Ascending aorta (tissue), 2 donors: ENCODE measurements around the gene CD7. TPM values are rescaled to one million over a fixed set of nuclear protein-coding genes. Genes with fewer than 3 reads are reported as not detected.
"Not testable (repeated sequence)": the region's sequence is repeated elsewhere in the genome, so short reads cannot be mapped to it uniquely, and the experiment has no call there.

Source experiments
- DNase-seq, 2 donors: peaks; one replicate each; pipeline ENCODE4 v3.0.0-alpha.2; 2019; ENCODE audit warnings: low spot score in 2 of 2
- H3K27ac ChIP-seq, 2 donors: fragments of 200-600 bp; sonication (generic); one replicate each; pipeline ENCODE4 v1.5.1; 2016 to 2017; ENCODE audit warnings: mild to moderate bottlenecking in 1 of 2
- H3K27me3 ChIP-seq: fragments of 200-600 bp; sonication (generic); one replicate; pipeline ENCODE4 v1.5.1; 2017
- H3K36me3 ChIP-seq, 2 donors: fragments of 200-600 bp; sonication (generic); one replicate each; pipeline ENCODE4 v1.5.1; 2016
- H3K4me1 ChIP-seq, 2 donors: fragments of 200-600 bp; sonication (generic); one replicate each; pipeline ENCODE4 v1.5.1; 2016 to 2017; ENCODE audit warnings: mild to moderate bottlenecking in 1 of 2
- H3K4me3 ChIP-seq, 2 donors: fragments of 200-600 bp; sonication (generic); one replicate each; pipeline ENCODE4 v1.5.1; 2016 to 2017; ENCODE audit warnings: mild to moderate bottlenecking in 1 of 2
- H3K9me3 ChIP-seq, 2 donors: fragments of 200-600 bp; sonication (generic); one replicate each; pipeline ENCODE4 v1.5.1; 2016
- intact Hi-C: fragments of 100-400 bp; cut with DNase I; formaldehyde crosslinking; loops from one replicate; pipeline ENCODE4 v1.15.1; 2023
- total RNA-seq: library from RNA; depleted of rRNA; stranded (reverse); fragments of >200 nt; gene quantifications from one replicate; pipeline ENCODE4 v1.1.0, GENCODE V29; 2016
- TF ChIP-seq, protein P1 (sequence below), 3 experiments: fragments of 200-600 bp in 2 of 3; fragments of 450-650 bp in 1 of 3; sonication (generic) in 2 of 3; IDR thresholded peaks; one replicate each; pipeline ENCODE4 v1.5.1; 2016 to 2019; ENCODE audit warnings: antibody characterized with exemption in 3 of 3, mild to moderate bottlenecking in 1 of 3, moderate library complexity in 1 of 3

The CD7 gene
- 6.7 TPM for total RNA-seq

GRCh38 chr17:82317394-82318168 is at the start of gene CD7:
Gene CD7 (minus strand): TSS chr17:82317608. CDS start chr17:82317495, 113 bp downstream.
- H3K9me3 ChIP-seq: no peaks in the 10 kb centered on the region
- TF ChIP-seq, protein P1, sequence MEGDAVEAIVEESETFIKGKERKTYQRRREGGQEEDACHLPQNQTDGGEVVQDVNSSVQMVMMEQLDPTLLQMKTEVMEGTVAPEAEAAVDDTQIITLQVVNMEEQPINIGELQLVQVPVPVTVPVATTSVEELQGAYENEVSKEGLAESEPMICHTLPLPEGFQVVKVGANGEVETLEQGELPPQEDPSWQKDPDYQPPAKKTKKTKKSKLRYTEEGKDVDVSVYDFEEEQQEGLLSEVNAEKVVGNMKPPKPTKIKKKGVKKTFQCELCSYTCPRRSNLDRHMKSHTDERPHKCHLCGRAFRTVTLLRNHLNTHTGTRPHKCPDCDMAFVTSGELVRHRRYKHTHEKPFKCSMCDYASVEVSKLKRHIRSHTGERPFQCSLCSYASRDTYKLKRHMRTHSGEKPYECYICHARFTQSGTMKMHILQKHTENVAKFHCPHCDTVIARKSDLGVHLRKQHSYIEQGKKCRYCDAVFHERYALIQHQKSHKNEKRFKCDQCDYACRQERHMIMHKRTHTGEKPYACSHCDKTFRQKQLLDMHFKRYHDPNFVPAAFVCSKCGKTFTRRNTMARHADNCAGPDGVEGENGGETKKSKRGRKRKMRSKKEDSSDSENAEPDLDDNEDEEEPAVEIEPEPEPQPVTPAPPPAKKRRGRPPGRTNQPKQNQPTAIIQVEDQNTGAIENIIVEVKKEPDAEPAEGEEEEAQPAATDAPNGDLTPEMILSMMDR (IDR thresholded peaks at IDR 0.05): no peak
- no peak within 1 kb of the TSS for H3K27ac ChIP-seq
- H3K4me1 ChIP-seq: peaks cover 0 to 5% of the 10 kb centered on the region in 2 donors
- no peak within 1 kb of the TSS for H3K4me3 ChIP-seq
- intact Hi-C loops: no loop called here
- peaks cover 17% of the 10 kb centered on the region for H3K27me3 ChIP-seq
- no peaks in the 10 kb centered on the region for H3K36me3 ChIP-seq
- no peak for DNase-seq

DNA sequence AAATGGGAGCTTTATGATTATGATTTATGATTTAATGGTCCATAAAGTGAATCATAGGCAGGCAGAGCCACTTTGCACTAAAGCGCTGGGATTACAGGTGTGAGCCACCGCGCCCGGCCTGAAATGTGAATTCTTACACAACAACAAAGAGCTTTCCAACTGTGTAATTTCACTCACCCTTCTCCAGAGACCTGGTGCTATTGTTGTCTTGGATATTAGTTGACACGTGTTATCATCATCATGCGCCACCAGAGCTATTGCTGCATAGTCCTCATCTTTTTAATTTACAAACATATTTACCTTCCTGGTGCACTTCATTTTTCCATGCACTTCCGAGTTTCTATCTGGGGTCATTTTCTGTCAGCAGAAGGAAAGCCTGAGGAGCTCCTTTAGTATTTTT is 49.3 kb upstream of the CD7 start:
- TF ChIP-seq, protein P1 (IDR thresholded peaks at IDR 0.05): no peak
- H3K4me3 ChIP-seq: no peak overlapping the region
- peaks cover 6% of the 10 kb centered on the region for H3K27me3 ChIP-seq
- H3K27ac ChIP-seq: no peak overlapping the region
- H3K36me3 ChIP-seq: no peaks in the 10 kb centered on the region
- H3K4me1 ChIP-seq: peaks cover 9 to 10% of the 10 kb centered on the region in 2 donors
- intact Hi-C loops: no loop called here
- H3K9me3 ChIP-seq: no peaks in the 10 kb centered on the region
- DNase-seq: no peak

DNA sequence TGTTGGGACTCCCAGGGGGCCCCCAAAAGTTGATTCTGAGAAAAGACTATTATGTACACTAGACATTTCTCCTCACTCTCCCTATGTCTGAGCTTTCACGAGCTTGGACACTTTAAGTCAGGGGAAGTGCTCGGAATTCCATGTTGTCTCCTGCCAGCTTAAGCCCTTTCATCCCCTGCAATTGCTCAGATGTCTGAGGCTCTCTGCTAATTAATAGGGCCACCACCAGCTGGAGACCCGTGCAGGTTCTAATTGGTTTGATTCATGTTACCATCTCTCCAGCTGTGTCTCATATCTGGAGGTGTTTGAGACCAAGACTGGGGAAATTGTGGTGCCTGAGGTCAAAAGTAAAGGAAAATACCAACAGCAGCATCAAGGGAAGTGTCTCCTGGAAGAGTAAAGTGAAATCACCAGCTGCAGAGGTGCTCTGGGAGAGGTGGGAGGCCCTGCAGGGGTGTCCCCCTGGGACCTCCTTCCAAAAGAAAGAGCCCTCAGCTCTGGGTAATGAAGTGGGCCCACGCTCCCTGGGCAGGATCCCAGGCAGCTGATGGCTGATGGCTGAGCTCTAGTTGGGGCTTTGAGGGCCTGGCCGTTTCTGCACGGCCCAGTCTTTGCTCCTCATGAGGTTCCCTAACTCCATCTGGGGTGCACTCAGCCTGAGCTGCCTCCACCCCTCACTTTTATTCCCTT is 48.3 kb upstream of the CD7 start:
- intact Hi-C loops: no loop called here
- Histone ChIP-seq H3K4me1 (peaks cover 2 to 5% of the 10 kb centered on the region in 2 donors), H3K27me3 (no peaks in the 10 kb centered on the region), H3K4me3 (no peak overlapping the region), H3K36me3 (no peaks in the 10 kb centered on the region), H3K27ac (no peak overlapping the region), H3K9me3 (no peaks in the 10 kb centered on the region)
- TF ChIP-seq, protein P1 (IDR thresholded peaks at IDR 0.05): no peak
- no peak for DNase-seq

- Histone ChIP-seq H3K27me3 (no peaks in the 10 kb centered on the region), H3K9me3 (no peaks in the 10 kb centered on the region), H3K4me1 (no peaks in the 10 kb centered on the region), H3K4me3 (no peak overlapping the region), H3K27ac (no peak overlapping the region), H3K36me3 (no peaks in the 10 kb centered on the region)
- TF ChIP-seq, protein P1 (IDR thresholded peaks at IDR 0.05): no peak
- intact Hi-C loops: no loop called here
- DNase-seq: no peak
Measured at GRCh38 chr17:82361885-82362633, 44.7 kb upstream of the CD7 start.

GRCh38 chr17:82359451-82360074 is 42.2 kb upstream of the CD7 start:
- H3K27ac ChIP-seq, H3K9me3 ChIP-seq, intact Hi-C loops, DNase-seq, H3K36me3 ChIP-seq, H3K4me1 ChIP-seq, H3K27me3 ChIP-seq, H3K4me3 ChIP-seq: not testable (repeated sequence)
